ENCODE results near the gene TCAP. TPM values are rescaled to one million over a fixed set of nuclear protein-coding genes. Genes with fewer than 3 reads are reported as not detected.
A peak's percentile ranks its signal among the peaks of the same experiment; 100 is the strongest.

The TCAP gene
- total and polyA plus RNA-seq, 10 of the 15 experiments (the other 5 are each of a cell fraction or from before 2014, with no cell fraction given): 0.17 to 1.0 (median 0.36) TPM; not detected in 3

GRCh38 chr17:39687546-39688474 lies 22.7 kb downstream of the TCAP start, which contains the start of gene PGAP3 (continued):
- TF ChIP-seq POLR2AphosphoS2 (IDR thresholded peaks at IDR 0.05; ENCODE audit: low read depth, low read length) (peak; percentile 62; the same call in 1 of the 2 replicates), ZNF592 (IDR thresholded peaks at IDR 0.05) (no peak), JUNB (IDR thresholded peaks at IDR 0.05) (no peak), BRCA1 (IDR thresholded peaks at IDR 0.05; ENCODE audit: low read depth, low read length) (no peak), E4F1 (IDR thresholded peaks at IDR 0.05; ENCODE audit: borderline replicate concordance, partially characterized antibody) (peak; percentile 50), CREB1 (IDR thresholded peaks at IDR 0.05; ENCODE audit: low read depth) (peak; percentile 26), SMAD5 (IDR thresholded peaks at IDR 0.05; ENCODE audit: low read depth) (0 out of 2 replicates have a peak, but pooled peaks have one; percentile 51), KLF5 (IDR thresholded peaks at IDR 0.05; ENCODE audit: partially characterized antibody) (peak; percentile 48), GATAD2B (conservative IDR thresholded peaks at IDR 0.05; ENCODE audit: low read depth) (peak; percentile 52; the same call in 1 of the 2 replicates), BHLHE40 (IDR thresholded peaks at IDR 0.05; ENCODE audit: borderline replicate concordance in 1 of 2, low read depth in 2 of 2, low read length in 1 of 2) (peak in 1 of 2 experiments; percentile 31; a peak in 1 of 4 replicates), NFYA (IDR thresholded peaks at IDR 0.05; ENCODE audit: borderline replicate concordance, low read depth, low read length) (no peak), SP1 (IDR thresholded peaks at IDR 0.05; ENCODE audit: low read depth, low read length) (peak; percentile 64), TCF3 (IDR thresholded peaks at IDR 0.05; ENCODE audit: borderline replicate concordance, insufficient read depth, low read depth, low read length) (no peak), REST (IDR thresholded peaks at IDR 0.05; ENCODE audit: low read depth, low read length) (no peak), USF1 (IDR thresholded peaks at IDR 0.05; ENCODE audit: borderline replicate concordance, extremely low read length, insufficient read depth, low read depth, low read length) (no peak)
